ENCODE measurements around the gene ANKRD60.

Gene ANKRD60

GRCh38 chr20:58228484-58229197 is at the start of gene ANKRD60:
ANKRD60 (minus strand) TSS chr20:58228653; CDS start chr20:58228653, 0 bp downstream.
- peak; percentile 26 to 48 for DNase-seq

GRCh38 chr20:58277578-58278472 is 49.4 kb upstream of the ANKRD60 start:
- no peak for DNase-seq

- no peak for DNase-seq
Observed at GRCh38 chr20:58277107-58277506, 48.7 kb upstream of the ANKRD60 start.

GRCh38 chr20:58274384-58274783 is 45.9 kb upstream of the ANKRD60 start:
- DNase-seq = no peak

- no peak for DNase-seq
Observed at GRCh38 chr20:58271606-58272351, 43.3 kb upstream of the ANKRD60 start.

- DNase-seq = no peak
Observed at GRCh38 chr20:58268936-58269619, 40.6 kb upstream of the ANKRD60 start.

- DNase-seq = no peak
Observed at GRCh38 chr20:58268421-58268821, 40.0 kb upstream of the ANKRD60 start.

- DNase-seq = no peak
Observed at GRCh38 chr20:58267389-58268215, 39.1 kb upstream of the ANKRD60 start.

- no peak for DNase-seq
Observed at GRCh38 chr20:58264271-58264670, 35.8 kb upstream of the ANKRD60 start.

- DNase-seq = no peak
Observed at GRCh38 chr20:58261660-58262059, 33.2 kb upstream of the ANKRD60 start.

- no peak for DNase-seq
Observed at GRCh38 chr20:58260006-58260405, 31.6 kb upstream of the ANKRD60 start.

GRCh38 chr20:58256842-58257241 is 28.4 kb upstream of the ANKRD60 start:
- no peak for DNase-seq

- DNase-seq = no peak
Observed at GRCh38 chr20:58256307-58256706, 27.9 kb upstream of the ANKRD60 start.

- DNase-seq = no peak
Observed at GRCh38 chr20:58254890-58255289, 26.4 kb upstream of the ANKRD60 start.

GRCh38 chr20:58251979-58252591 is 23.6 kb upstream of the ANKRD60 start:
- no peak for DNase-seq

GRCh38 chr20:58251348-58251978 is 23.0 kb upstream of the ANKRD60 start:
- no peak for DNase-seq

GRCh38 chr20:58246346-58246745 is 17.9 kb upstream of the ANKRD60 start:
- no peak for DNase-seq

- DNase-seq = no peak
Observed at GRCh38 chr20:58245931-58246330, 17.5 kb upstream of the ANKRD60 start.

GRCh38 chr20:58245181-58245891 is 16.9 kb upstream of the ANKRD60 start:
- DNase-seq = no peak

GRCh38 chr20:58244517-58245030 is 16.1 kb upstream of the ANKRD60 start:
- DNase-seq = no peak
